SHP77 (cell line): ENCODE results near the gene PACSIN2.

ENCODE experiments used
- DNase-seq, 2 experiments: peaks; one replicate each; lab custom pipeline; 2025; lab: John Stamatoyannopoulos, UW

PACSIN2 gene

GRCh38 chr22:42905702-42906183, 109.2 kb downstream of the PACSIN2 start:
- DNase-seq = peak; percentile 55 to 78

- DNase-seq = peak in 1 of 2 experiments; percentile 45
Measured at GRCh38 chr22:42905217-42905616, 109.7 kb downstream of the PACSIN2 start.

GRCh38 chr22:42904050-42904449, 110.9 kb downstream of the PACSIN2 start:
- no peak for DNase-seq

GRCh38 chr22:42902875-42903510, 112.0 kb downstream of the PACSIN2 start:
- DNase-seq = no peak

- DNase-seq = peak in 1 of 2 experiments; percentile 46
Measured at GRCh38 chr22:42901790-42902508, 113.0 kb downstream of the PACSIN2 start.

- no peak for DNase-seq
Measured at GRCh38 chr22:42897960-42898359, 117.0 kb downstream of the PACSIN2 start.

- no peak for DNase-seq
Measured at GRCh38 chr22:42895541-42895981, 119.4 kb downstream of the PACSIN2 start.

GRCh38 chr22:42895087-42895486, 119.9 kb downstream of the PACSIN2 start:
- DNase-seq = no peak

- no peak for DNase-seq
Measured at GRCh38 chr22:42893371-42894150, 121.4 kb downstream of the PACSIN2 start.

- peak in 1 of 2 experiments; percentile 39 for DNase-seq
Measured at GRCh38 chr22:42892571-42893316, 122.2 kb downstream of the PACSIN2 start.

GRCh38 chr22:42892156-42892555, 122.8 kb downstream of the PACSIN2 start:
- DNase-seq = no peak

GRCh38 chr22:42891696-42892095, 123.3 kb downstream of the PACSIN2 start:
- no peak for DNase-seq

- no peak for DNase-seq
Measured at GRCh38 chr22:42891008-42891407, 123.9 kb downstream of the PACSIN2 start.

- DNase-seq = no peak
Measured at GRCh38 chr22:42889304-42889703, 125.6 kb downstream of the PACSIN2 start.

- DNase-seq = no peak
Measured at GRCh38 chr22:42887523-42888507, 127.1 kb downstream of the PACSIN2 start.

GRCh38 chr22:42887120-42887519, 127.8 kb downstream of the PACSIN2 start:
- no peak for DNase-seq

GRCh38 chr22:42885446-42885845, 129.5 kb downstream of the PACSIN2 start:
- no peak for DNase-seq

GRCh38 chr22:42884616-42885375, 130.2 kb downstream of the PACSIN2 start:
- no peak for DNase-seq

GRCh38 chr22:42883970-42884369, 131.0 kb downstream of the PACSIN2 start:
- DNase-seq = no peak

- DNase-seq = no peak
Measured at GRCh38 chr22:42883121-42883520, 131.8 kb downstream of the PACSIN2 start.
